ENCODE measurements around the gene SDCCAG8. TPM values are rescaled to one million over a fixed set of nuclear protein-coding genes. Genes with fewer than 3 reads are reported as not detected.

SDCCAG8 gene
- total RNA-seq (2021; fragmentation: NEBNext Ultra II Directional; extraction: Animal tissue kit (Norgen Biotek cat#: 25700)), result 13.5 and 15.6 TPM in 2 replicates
- polyA plus RNA-seq (2011; rRNA removed), result 21.0 and 26.2 TPM in 2 replicates
- polyA plus RNA-seq (2011; cell fraction: cytosol; rRNA removed), result 20.1 TPM
- polyA plus RNA-seq (2011; cell fraction: nucleus; rRNA removed), result 24.3 TPM
- 14.4 to 21.4 TPM (median 18.9 TPM) in 4 replicates for polyA plus RNA-seq (2012, experiment 1 of 2)
- 6.7 TPM for polyA plus RNA-seq (2012, experiment 2 of 2)
- polyA plus RNA-seq (2013, experiment 1 of 2), result 24.5 TPM
- 20.8 TPM for polyA plus RNA-seq (2013, experiment 2 of 2)
- 12.5 and 20.2 TPM in 2 replicates for polyA minus RNA-seq (2011; rRNA and poly(A)+ RNA removed)
- polyA minus RNA-seq (2011; cell fraction: cytosol; rRNA and poly(A)+ RNA removed), result 3.1 TPM
- polyA minus RNA-seq (2011; cell fraction: nucleus; rRNA and poly(A)+ RNA removed), result 17.9 TPM
- long read RNA-seq, experiment 1, partial matches to known transcripts, result 1 of 9 reads
- long read RNA-seq, experiment 1, other reads (novel, unspliced or antisense), result 7 of 9 reads
- long read RNA-seq, experiment 2, partial matches to known transcripts, result 0 of 11 reads
- long read RNA-seq, experiment 2, other reads (novel, unspliced or antisense), result 11 of 11 reads

DNA sequence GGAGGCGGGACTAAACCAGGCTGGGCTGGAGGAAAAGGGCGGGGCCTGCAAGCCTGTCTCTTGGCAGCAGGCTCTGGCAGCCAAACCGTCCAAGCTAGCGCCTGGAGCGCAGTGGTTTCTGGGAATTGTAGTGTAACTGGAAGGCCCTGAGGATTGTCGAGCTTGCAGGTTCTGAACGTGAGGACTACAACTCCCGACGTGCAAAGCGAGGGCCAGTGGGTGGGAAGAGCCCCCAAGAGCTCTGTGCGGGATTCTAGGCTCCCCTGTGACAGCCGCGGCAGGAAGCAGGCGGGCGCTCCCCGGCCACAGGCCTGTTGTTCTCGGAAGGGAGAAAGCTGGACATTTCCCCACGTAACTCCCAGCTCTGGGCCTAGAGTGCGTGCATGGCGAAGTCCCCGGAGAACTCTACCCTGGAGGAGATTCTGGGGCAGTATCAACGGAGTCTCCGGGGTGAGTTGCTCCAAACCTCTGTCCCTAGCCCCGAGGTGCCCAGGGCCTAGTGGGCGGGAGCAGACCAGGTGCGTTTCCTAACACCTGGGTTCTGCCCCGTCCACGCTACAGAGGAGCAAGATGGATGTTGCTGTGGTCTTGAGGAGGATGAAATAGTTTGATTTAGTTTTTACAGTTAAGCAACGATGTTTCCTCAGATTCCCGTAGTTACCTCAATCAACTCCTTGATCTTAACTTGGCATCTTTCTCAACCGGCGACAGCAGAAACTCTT is at the start of gene SDCCAG8:
SDCCAG8 (plus strand) TSS at position 251 of the 722 bp plus-strand sequence; CDS start at position 384, 133 bp downstream.
- H3K23ac ChIP-seq (ENCODE audit: insufficient read length), result no peak within 1 kb of the TSS
- whole genome bisulfite sequencing, 2 experiments (ENCODE audit: extremely low coverage in 1 of 2, insufficient coverage in 1 of 2, insufficient read length in 1 of 2, insufficient replicate concordance in 2 of 2, low coverage in 1 of 2, low lambda C conversion rate in 2 of 2, missing lambda C conversion rate in 1 of 2), result 7% methylated on average over 32 of the region's 32 CpGs; no CpG with 5 or more reads in 1 of the 2 experiments
- H2BK12ac ChIP-seq (ENCODE audit: low read depth, low read length), result no peak within 1 kb of the TSS
- H3K36me3 ChIP-seq (ENCODE audit: control insufficient read depth in 2 of 4, insufficient read depth in 4 of 4, low read length in 3 of 4), result no peaks in the 10 kb centered on the region
- no peaks in the 10 kb centered on the region for H3K9me3 ChIP-seq (ENCODE audit: insufficient read depth in 2 of 2, low read depth in 1 of 2, low read length in 1 of 2)
- POLR2A ChIA-PET (ENCODE audit: partially characterized antibody), result interaction anchor here (0.5 to 3.7 kb wide), 6 partner anchors 9 to 1208 kb away, joined by 3 to 15 read pairs (median 4); no protein-coding TSS in a partner anchor
- peaks cover 0 to 3% (median 2%) of the 10 kb centered on the region in 4 experiments; a peak in 1 of 7 replicates for H3K4me1 ChIP-seq (replicated peaks in 1 of 4; ENCODE audit: control insufficient read depth in 3 of 4, insufficient read depth in 4 of 4, low read length in 3 of 4)
- H2BK5ac ChIP-seq (ENCODE audit: low read depth, low read length), result peak within 1 kb of the TSS; percentile 84
- H3K56ac ChIP-seq (replicated peaks; ENCODE audit: insufficient read length, low read depth, low read length), result peak within 1 kb of the TSS; percentile 63
- H2BK15ac ChIP-seq (ENCODE audit: low read length), result no peak within 1 kb of the TSS
- CTCF ChIA-PET (ENCODE audit: partially characterized antibody), result interaction anchor here (0.7 kb wide), 1 partner anchor 68 kb away, joined by 3 read pairs; no protein-coding TSS in a partner anchor
- H3K4me2 ChIP-seq (ENCODE audit: insufficient read depth in 1 of 2, low read depth in 2 of 2, low read length in 2 of 2), result peak within 1 kb of the TSS; percentile 85 to 93
- peak within 1 kb of the TSS; percentile 77 for H4K91ac ChIP-seq (replicated peaks; ENCODE audit: insufficient read length, low read length)
- H2AK5ac ChIP-seq (ENCODE audit: low read depth, low read length), result no peak within 1 kb of the TSS
- peak within 1 kb of the TSS; percentile 89; the same call in 1 of the 2 replicates for H3K18ac ChIP-seq (ENCODE audit: extremely low read depth, low read length)
- DNase-seq (ENCODE audit: low read depth in 1 of 2, low spot score in 2 of 2) (peak; percentile 91 to 99), FAIRE-seq (peak; percentile 96)
- no peaks in the 10 kb centered on the region for H3K27me3 ChIP-seq (replicated peaks in 1 of 4; ENCODE audit: control insufficient read depth in 3 of 4, extremely low read depth in 1 of 4, insufficient read depth in 3 of 4, low read length in 3 of 4)
- peak within 1 kb of the TSS; percentile 90 for H2AFZ ChIP-seq (ENCODE audit: low read length)
- peaks cover 16% of the 10 kb centered on the region for H3K23me2 ChIP-seq (ENCODE audit: low read depth, low read length)
- H2BK120ac ChIP-seq (replicated peaks; ENCODE audit: low read depth, low read length), result no peak within 1 kb of the TSS
- no peak within 1 kb of the TSS for H3K14ac ChIP-seq (ENCODE audit: insufficient read length)
- H3K9ac ChIP-seq (replicated peaks in 1 of 4; ENCODE audit: extremely low read depth in 1 of 4, low read depth in 3 of 4, low read length in 3 of 4), result peak within 1 kb of the TSS; percentile 70 to 86 (median 76)
- peak within 1 kb of the TSS; percentile 46 for H4K5ac ChIP-seq (ENCODE audit: insufficient read length, low read depth, low read length)
- peaks cover 7 to 37% of the 10 kb centered on the region in 2 experiments; a peak in 3 of 4 replicates for H3K79me2 ChIP-seq (ENCODE audit: control insufficient read depth in 1 of 2, insufficient read depth in 2 of 2, low read length in 2 of 2)
- no peak within 1 kb of the TSS for H2BK20ac ChIP-seq (ENCODE audit: low read length)
- no peaks in the 10 kb centered on the region for H3K79me1 ChIP-seq (ENCODE audit: low read depth, low read length)
- H3K4ac ChIP-seq (replicated peaks; ENCODE audit: insufficient read length, low read depth, low read length), result no peak within 1 kb of the TSS
- peaks cover 2 to 3% of the 10 kb centered on the region in 2 experiments for H4K20me1 ChIP-seq (replicated peaks in 1 of 2; ENCODE audit: control insufficient read depth in 1 of 2, insufficient read depth in 2 of 2, low read length in 2 of 2)
- peak within 1 kb of the TSS; percentile 77 for H3K27ac ChIP-seq (ENCODE audit: low read depth, low read length)
- H4K8ac ChIP-seq (ENCODE audit: extremely low read depth, insufficient read depth, low read length), result peak within 1 kb of the TSS; percentile 96
- H3K4me3 ChIP-seq (ENCODE audit: extremely low read depth in 1 of 4, insufficient read depth in 2 of 4, low read depth in 3 of 4, low read length in 4 of 4), result peak within 1 kb of the TSS; percentile 76 to 97 (median 93)
- TF ChIP-seq RFX5 (IDR thresholded peaks at IDR 0.05; ENCODE audit: borderline replicate concordance, low read depth, low read length) (no peak), CREB1 (IDR thresholded peaks at IDR 0.05) (no peak), SAP30 (IDR thresholded peaks at IDR 0.05; ENCODE audit: insufficient read depth, insufficient replicate concordance, low read length) (peak; percentile 94), TAF1 (IDR thresholded peaks at IDR 0.05; ENCODE audit: low read depth, low read length) (peak; percentile 18; the same call in 1 of the 2 replicates), MAFK (IDR thresholded peaks at IDR 0.05; ENCODE audit: low read depth, low read length) (no peak), PHF8 (conservative IDR thresholded peaks at IDR 0.05; ENCODE audit: low read depth, low read length) (peak; percentile 36), SP1 (IDR thresholded peaks at IDR 0.05; ENCODE audit: low read depth, low read length) (peak; percentile 4; the same call in 1 of the 2 replicates)
- TF ChIP-seq, protein P1, sequence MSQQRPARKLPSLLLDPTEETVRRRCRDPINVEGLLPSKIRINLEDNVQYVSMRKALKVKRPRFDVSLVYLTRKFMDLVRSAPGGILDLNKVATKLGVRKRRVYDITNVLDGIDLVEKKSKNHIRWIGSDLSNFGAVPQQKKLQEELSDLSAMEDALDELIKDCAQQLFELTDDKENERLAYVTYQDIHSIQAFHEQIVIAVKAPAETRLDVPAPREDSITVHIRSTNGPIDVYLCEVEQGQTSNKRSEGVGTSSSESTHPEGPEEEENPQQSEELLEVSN (IDR thresholded peaks at IDR 0.05), result peak; percentile 58; the same call in 1 of the 2 replicates

Data from H1 (cell line).